ENCODE results near the gene ELFN2.

ELFN2 gene

DNA sequence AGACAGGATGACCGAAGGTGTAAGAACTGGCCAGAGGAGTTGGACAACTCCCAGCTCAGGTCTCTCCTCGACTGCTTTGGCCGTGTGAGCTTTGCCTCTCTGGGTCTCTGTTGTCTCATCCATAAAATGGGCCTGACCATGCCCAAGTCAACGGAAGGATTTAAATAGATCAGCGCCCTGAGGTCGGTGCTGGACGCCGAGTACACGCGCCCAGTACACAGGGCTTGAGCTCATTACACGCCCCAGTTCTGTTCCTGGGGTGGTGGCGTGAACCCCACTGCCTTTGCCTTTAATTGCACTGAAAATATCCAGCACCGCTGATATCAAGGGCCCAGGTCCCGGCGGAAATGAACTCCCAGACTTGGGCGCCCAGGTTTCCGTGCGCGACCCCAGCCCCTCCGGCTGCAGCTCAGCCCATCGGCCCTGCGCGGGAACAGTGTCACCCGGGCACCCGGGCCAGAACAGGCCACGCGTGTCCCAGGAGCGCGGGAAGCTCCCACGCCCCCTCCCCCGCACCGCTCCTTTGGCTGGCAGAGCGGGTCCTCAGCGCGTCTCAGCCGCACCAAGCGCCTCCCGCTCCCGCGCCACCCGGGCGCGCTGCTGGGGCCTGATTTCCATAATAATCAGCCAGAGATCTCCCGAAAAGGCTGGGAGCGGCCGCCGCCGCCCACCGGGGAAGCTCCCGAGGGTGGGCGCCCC lies 102.8 kb downstream of the ELFN2 start:
- no peak overlapping the region for H3K4me3 ChIP-seq (replicated peaks; ENCODE audit: low read depth, low read length)
- DNase-seq (ENCODE audit: extremely low read depth, low read depth) = no peak
- TF ChIP-seq, protein P1, sequence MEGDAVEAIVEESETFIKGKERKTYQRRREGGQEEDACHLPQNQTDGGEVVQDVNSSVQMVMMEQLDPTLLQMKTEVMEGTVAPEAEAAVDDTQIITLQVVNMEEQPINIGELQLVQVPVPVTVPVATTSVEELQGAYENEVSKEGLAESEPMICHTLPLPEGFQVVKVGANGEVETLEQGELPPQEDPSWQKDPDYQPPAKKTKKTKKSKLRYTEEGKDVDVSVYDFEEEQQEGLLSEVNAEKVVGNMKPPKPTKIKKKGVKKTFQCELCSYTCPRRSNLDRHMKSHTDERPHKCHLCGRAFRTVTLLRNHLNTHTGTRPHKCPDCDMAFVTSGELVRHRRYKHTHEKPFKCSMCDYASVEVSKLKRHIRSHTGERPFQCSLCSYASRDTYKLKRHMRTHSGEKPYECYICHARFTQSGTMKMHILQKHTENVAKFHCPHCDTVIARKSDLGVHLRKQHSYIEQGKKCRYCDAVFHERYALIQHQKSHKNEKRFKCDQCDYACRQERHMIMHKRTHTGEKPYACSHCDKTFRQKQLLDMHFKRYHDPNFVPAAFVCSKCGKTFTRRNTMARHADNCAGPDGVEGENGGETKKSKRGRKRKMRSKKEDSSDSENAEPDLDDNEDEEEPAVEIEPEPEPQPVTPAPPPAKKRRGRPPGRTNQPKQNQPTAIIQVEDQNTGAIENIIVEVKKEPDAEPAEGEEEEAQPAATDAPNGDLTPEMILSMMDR (IDR thresholded peaks at IDR 0.05; ENCODE audit: low read depth, low read length, missing control alignments) = no peak

DNA sequence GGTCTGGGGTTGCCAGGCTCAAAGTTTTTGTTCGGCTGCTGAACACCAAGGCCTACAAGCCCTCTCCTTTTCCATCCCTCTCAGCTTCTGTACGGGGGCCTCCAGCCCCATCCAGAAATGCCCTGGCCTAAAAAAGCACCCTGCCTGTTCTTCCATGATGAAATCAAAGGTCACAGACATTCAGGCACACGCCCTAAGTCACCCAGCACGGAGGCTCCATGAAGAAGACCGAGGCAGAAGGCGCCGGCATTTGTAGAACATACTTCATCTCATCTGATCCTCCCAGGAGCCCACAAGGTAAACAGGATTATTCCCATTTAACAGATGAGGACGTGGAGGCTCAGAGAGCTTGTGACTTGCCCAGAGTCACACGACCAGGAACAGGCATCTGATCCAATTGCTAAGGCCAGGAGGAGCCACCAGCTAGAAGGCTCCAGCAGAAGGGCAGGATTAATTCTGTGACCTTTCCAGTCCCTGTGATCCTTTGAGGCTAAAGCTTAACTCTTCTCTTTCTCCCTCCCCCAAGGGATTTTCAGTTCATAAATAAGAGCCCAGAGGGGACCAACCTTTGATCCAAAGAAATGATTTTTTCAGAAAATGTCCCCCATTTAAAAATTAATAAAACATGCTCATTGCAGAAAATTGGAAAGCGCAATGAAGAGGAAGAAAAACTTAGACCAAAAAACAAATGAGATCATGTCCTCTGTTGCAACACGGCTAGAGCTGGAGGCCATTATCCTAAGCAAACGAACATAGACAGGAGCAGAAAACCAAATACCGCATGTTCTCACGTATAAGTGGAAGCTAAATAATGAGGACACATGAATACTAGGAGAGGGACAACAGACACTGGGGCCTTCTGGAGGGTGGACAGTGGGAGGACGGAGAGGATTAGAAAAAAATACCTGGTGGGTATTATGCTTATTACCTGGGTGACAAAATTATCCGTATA lies 106.3 kb downstream of the ELFN2 start:
- H3K4me3 ChIP-seq (replicated peaks; ENCODE audit: low read depth, low read length) = no peak overlapping the region
- no peak for DNase-seq (ENCODE audit: extremely low read depth, low read depth)
- TF ChIP-seq, protein P1 (IDR thresholded peaks at IDR 0.05; ENCODE audit: low read depth, low read length, missing control alignments) = no peak

DNA sequence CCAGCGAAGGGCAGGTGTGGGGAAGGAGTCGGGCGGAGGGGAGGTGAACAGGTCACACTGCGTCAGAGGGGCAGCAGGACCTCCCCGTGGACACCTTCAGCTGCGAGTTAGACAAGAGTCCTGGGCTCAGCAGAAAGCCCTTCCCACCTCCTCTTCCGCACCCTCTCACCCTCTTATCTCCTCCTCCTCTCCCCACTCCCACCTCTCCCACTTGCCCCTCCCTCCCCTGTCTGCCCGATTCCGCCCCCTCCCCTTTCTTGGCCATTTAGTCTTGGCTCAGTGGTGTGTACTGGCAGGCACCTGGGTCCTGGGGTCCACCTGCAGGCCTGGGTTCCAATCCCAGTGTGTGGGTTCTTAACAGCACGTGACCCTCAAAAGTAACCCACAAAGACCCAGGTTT lies 107.8 kb downstream of the ELFN2 start:
- H3K4me3 ChIP-seq (replicated peaks; ENCODE audit: low read depth, low read length) = no peak overlapping the region
- no peak for DNase-seq (ENCODE audit: extremely low read depth, low read depth)
- TF ChIP-seq, protein P1 (IDR thresholded peaks at IDR 0.05; ENCODE audit: low read depth, low read length, missing control alignments) = no peak

GRCh38 chr22:37318364-37319109 lies 108.7 kb downstream of the ELFN2 start:
- no peak for DNase-seq (ENCODE audit: extremely low read depth, low read depth)
- TF ChIP-seq, protein P1 (IDR thresholded peaks at IDR 0.05; ENCODE audit: low read depth, low read length, missing control alignments) = peak; percentile 35
- H3K4me3 ChIP-seq (replicated peaks; ENCODE audit: low read depth, low read length) = no peak overlapping the region
